HepG2 (cell line): Measurements from ENCODE around the gene KLC4. TPM values are rescaled to one million over a fixed set of nuclear protein-coding genes. Genes with fewer than 3 reads are reported as not detected.

Experiments
- MED13 ChIP-seq: sonication (generic); formaldehyde crosslinking; IDR thresholded peaks from 2 replicates; pipeline ENCODE4 v1.5.0; 2020; ENCODE audit warnings: missing genetic modification reagents
- SYNCRIP ChIP-seq: fragments of 200-400 bp; formaldehyde crosslinking; IDR thresholded peaks from 2 replicates; pipeline ENCODE4 v1.6.1; 2018; ENCODE audit warnings: mild to moderate bottlenecking, low read depth, low read length; ENCODE audit not compliant: insufficient read depth
- TSC22D2 ChIP-seq: sonication (generic); formaldehyde crosslinking; IDR thresholded peaks from 2 replicates; pipeline ENCODE4 v1.5.1; 2020; ENCODE audit warnings: missing genetic modification reagents, mild to moderate bottlenecking, borderline replicate concordance
- ZBTB2 ChIP-seq: sonication (generic); formaldehyde crosslinking; IDR thresholded peaks from 2 replicates; pipeline ENCODE4 v1.8.0; 2022; ENCODE audit warnings: low read depth, missing genetic modification reagents
- ZBTB33 ChIP-seq: sonication (generic); formaldehyde crosslinking; IDR thresholded peaks from 2 replicates; pipeline ENCODE4 v1.4.0; 2020; ENCODE audit warnings: missing genetic modification reagents
- ZEB1 ChIP-seq: IDR thresholded peaks from 2 replicates; pipeline ENCODE4 v1.6.1; 2012; ENCODE audit warnings: mild to moderate bottlenecking, low read depth, inconsistent platforms; ENCODE audit not compliant: insufficient replicate concordance
- ZNF468 ChIP-seq: sonication (generic); formaldehyde crosslinking; IDR thresholded peaks from 2 replicates; pipeline ENCODE4 v1.8.0; 2022; ENCODE audit warnings: mild to moderate bottlenecking, moderate library complexity, missing genetic modification reagents
- ZNF629 ChIP-seq: sonication (generic); formaldehyde crosslinking; conservative IDR thresholded peaks from 2 replicates; pipeline ENCODE4 v1.5.0; 2020; ENCODE audit warnings: missing genetic modification reagents
- polyA plus RNA-seq, 8 experiments: library from polyadenylated mRNA; depleted of rRNA in 3 of 8; stranded (reverse) in 7 of 8; unstranded in 1 of 8; fragments of >200 nt; fragmentation: Illumina TruSeq in 4 of 8; extraction: Trizol in 4 of 8; gene quantifications; 2 replicates each; pipeline versions ENCODE4 v1.2.1 to v1.2.3, GENCODE V29; 2011 to 2016; ENCODE audit warnings: low read depth in 4 of 8, missing spikeins in 1 of 8, mixed read lengths in 1 of 8; ENCODE audit not compliant: insufficient read depth in 1 of 8
- total RNA-seq, 5 experiments: library from RNA; depleted of rRNA; stranded (reverse); fragments of >200 nt; fragmentation: Illumina TruSeq; extraction: Trizol; gene quantifications; 2 replicates each; pipeline ENCODE4 v1.2.3, GENCODE V29; 2016; ENCODE audit warnings: low read depth in 1 of 5
- TF ChIP-seq, protein P1 (sequence below): sonication (generic); formaldehyde crosslinking; IDR thresholded peaks from one replicate; pipeline ENCODE4 v1.5.1; 2020; ENCODE audit warnings: mild to moderate bottlenecking, missing genetic modification reagents; ENCODE audit errors: not compliant biosample characterization
- TF ChIP-seq, protein P2 (sequence below): sonication (generic); formaldehyde crosslinking; IDR thresholded peaks from 2 replicates; pipeline ENCODE4 v1.4.0; 2020; ENCODE audit warnings: missing genetic modification reagents, mild to moderate bottlenecking, borderline replicate concordance
- TF ChIP-seq, protein P3 (sequence below): sonication (generic); formaldehyde crosslinking; IDR thresholded peaks from 2 replicates; pipeline ENCODE4 v1.4.0; 2020; ENCODE audit warnings: mild to moderate bottlenecking, missing genetic modification reagents

The KLC4 gene
- total and polyA plus RNA-seq, 2 of the 13 experiments (the other 11 are each of a cell fraction or from before 2014, with no cell fraction given) = 45.4 to 70.4 TPM

GRCh38 chr6:43076464-43077332, 17.3 kb downstream of the KLC4 start (continued):
- TF ChIP-seq, protein P1, sequence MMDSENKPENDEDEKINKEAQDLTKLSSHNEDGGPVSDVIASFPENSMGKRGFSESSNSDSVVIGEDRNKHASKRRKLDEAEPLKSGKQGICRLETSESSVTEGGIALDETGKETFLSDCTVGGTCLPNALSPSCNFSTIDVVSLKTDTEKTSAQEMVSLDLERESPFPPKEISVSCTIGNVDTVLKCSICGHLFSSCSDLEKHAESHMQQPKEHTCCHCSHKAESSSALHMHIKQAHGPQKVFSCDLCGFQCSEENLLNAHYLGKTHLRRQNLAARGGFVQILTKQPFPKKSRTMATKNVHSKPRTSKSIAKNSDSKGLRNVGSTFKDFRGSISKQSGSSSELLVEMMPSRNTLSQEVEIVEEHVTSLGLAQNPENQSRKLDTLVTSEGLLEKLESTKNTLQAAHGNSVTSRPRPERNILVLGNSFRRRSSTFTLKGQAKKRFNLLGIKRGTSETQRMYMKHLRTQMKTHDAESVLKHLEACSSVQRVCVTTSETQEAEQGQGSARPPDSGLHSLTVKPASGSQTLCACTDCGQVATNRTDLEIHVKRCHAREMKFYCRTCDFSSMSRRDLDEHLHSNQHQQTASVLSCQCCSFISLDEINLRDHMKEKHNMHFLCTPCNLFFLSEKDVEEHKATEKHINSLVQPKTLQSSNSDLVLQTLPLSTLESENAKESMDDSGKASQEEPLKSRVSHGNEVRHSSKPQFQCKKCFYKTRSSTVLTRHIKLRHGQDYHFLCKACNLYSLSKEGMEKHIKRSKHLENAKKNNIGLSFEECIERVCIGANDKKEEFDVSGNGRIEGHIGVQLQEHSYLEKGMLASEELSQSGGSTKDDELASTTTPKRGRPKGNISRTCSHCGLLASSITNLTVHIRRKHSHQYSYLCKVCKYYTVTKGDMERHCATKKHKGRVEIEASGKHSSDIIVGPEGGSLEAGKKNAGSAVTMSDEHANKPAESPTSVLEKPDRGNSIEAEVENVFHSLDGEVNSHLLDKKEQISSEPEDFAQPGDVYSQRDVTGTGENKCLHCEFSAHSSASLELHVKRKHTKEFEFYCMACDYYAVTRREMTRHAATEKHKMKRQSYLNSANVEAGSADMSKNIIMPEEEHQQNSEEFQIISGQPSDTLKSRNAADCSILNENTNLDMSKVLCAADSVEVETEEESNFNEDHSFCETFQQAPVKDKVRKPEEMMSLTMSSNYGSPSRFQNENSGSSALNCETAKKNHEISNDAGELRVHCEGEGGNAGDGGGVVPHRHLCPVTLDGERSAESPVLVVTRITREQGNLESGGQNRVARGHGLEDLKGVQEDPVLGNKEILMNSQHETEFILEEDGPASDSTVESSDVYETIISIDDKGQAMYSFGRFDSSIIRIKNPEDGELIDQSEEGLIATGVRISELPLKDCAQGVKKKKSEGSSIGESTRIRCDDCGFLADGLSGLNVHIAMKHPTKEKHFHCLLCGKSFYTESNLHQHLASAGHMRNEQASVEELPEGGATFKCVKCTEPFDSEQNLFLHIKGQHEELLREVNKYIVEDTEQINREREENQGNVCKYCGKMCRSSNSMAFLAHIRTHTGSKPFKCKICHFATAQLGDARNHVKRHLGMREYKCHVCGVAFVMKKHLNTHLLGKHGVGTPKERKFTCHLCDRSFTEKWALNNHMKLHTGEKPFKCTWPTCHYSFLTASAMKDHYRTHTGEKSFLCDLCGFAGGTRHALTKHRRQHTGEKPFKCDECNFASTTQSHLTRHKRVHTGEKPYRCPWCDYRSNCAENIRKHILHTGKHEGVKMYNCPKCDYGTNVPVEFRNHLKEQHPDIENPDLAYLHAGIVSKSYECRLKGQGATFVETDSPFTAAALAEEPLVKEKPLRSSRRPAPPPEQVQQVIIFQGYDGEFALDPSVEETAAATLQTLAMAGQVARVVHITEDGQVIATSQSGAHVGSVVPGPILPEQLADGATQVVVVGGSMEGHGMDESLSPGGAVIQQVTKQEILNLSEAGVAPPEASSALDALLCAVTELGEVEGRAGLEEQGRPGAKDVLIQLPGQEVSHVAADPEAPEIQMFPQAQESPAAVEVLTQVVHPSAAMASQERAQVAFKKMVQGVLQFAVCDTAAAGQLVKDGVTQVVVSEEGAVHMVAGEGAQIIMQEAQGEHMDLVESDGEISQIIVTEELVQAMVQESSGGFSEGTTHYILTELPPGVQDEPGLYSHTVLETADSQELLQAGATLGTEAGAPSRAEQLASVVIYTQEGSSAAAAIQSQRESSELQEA (CRISPR knock-in tag) = no peak
- TF ChIP-seq ZEB1 (peak; percentile 12), ZBTB2 (no peak), TSC22D2 (peak; percentile 72; the same call in 1 of the 2 replicates), ZNF468 (no peak), SYNCRIP (no peak), ZBTB33 (CRISPR knock-in tag) (no peak), MED13 (CRISPR knock-in tag) (0 out of 2 replicates have a peak, but pooled peaks have one; percentile 55), ZNF629 (CRISPR knock-in tag) (peak; percentile 64)
- TF ChIP-seq, protein P2, sequence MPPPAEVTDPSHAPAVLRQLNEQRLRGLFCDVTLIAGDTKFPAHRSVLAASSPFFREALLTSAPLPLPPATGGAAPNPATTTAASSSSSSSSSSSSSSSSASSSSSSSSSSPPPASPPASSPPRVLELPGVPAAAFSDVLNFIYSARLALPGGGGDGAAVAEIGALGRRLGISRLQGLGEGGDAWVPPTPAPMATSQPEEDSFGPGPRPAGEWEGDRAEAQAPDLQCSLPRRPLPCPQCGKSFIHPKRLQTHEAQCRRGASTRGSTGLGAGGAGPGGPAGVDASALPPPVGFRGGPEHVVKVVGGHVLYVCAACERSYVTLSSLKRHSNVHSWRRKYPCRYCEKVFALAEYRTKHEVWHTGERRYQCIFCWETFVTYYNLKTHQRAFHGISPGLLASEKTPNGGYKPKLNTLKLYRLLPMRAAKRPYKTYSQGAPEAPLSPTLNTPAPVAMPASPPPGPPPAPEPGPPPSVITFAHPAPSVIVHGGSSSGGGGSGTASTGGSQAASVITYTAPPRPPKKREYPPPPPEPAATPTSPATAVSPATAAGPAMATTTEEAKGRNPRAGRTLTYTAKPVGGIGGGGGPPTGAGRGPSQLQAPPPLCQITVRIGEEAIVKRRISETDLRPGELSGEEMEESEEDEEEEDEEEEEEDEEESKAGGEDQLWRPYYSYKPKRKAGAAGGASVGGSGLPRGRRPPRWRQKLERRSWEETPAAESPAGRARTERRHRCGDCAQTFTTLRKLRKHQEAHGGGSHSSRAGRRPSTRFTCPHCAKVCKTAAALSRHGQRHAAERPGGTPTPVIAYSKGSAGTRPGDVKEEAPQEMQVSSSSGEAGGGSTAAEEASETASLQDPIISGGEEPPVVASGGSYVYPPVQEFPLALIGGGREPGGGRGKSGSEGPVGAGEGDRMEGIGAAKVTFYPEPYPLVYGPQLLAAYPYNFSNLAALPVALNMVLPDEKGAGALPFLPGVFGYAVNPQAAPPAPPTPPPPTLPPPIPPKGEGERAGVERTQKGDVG (CRISPR knock-in tag) = no peak
- TF ChIP-seq, protein P3, sequence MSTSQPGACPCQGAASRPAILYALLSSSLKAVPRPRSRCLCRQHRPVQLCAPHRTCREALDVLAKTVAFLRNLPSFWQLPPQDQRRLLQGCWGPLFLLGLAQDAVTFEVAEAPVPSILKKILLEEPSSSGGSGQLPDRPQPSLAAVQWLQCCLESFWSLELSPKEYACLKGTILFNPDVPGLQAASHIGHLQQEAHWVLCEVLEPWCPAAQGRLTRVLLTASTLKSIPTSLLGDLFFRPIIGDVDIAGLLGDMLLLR (CRISPR knock-in tag) = 0 out of 2 replicates have a peak, but pooled peaks have one; percentile 0
